ENCODE measurements around the gene URI1.
A peak's percentile ranks its signal among the peaks of the same experiment; 100 is the strongest.

URI1 gene

GRCh38 chr19:29966588-29967249 is 24.7 kb downstream of the URI1 start:
- DNase-seq (ENCODE audit: low read depth): peak; percentile 25

GRCh38 chr19:29967623-29968022 is 25.6 kb downstream of the URI1 start:
- TF ChIP-seq POLR2A (IDR thresholded peaks at IDR 0.05; ENCODE audit: extremely low read depth, insufficient read length) (no peak), MYC (IDR thresholded peaks at IDR 0.05; ENCODE audit: low read depth, low read length) (no peak), CTCF (IDR thresholded peaks at IDR 0.05; ENCODE audit: low read depth, low read length) (no peak), MAX (IDR thresholded peaks at IDR 0.05; ENCODE audit: low read depth, low read length) (no peak)
- peak; percentile 18 for DNase-seq (ENCODE audit: low read depth)
- H3K4me3 ChIP-seq (ENCODE audit: low read depth, low read length): no peak overlapping the region

More at GRCh38 chr19:29966588-29967249, 24.7 kb downstream of the URI1 start:
- TF ChIP-seq MYC (IDR thresholded peaks at IDR 0.05; ENCODE audit: low read depth, low read length) (no peak), POLR2A (IDR thresholded peaks at IDR 0.05; ENCODE audit: extremely low read depth, insufficient read length) (no peak), MAX (IDR thresholded peaks at IDR 0.05; ENCODE audit: low read depth, low read length) (no peak), CTCF (IDR thresholded peaks at IDR 0.05; ENCODE audit: low read depth, low read length) (no peak)
- no peak overlapping the region for H3K4me3 ChIP-seq (ENCODE audit: low read depth, low read length)

GRCh38 chr19:29969891-29970290 is 27.9 kb downstream of the URI1 start:
- no peak for DNase-seq (ENCODE audit: low read depth)
- no peak for TF ChIP-seq CTCF (IDR thresholded peaks at IDR 0.05; ENCODE audit: low read depth, low read length)
- no peak for TF ChIP-seq MAX (IDR thresholded peaks at IDR 0.05; ENCODE audit: low read depth, low read length)
- TF ChIP-seq MYC (IDR thresholded peaks at IDR 0.05; ENCODE audit: low read depth, low read length): no peak
- TF ChIP-seq POLR2A (IDR thresholded peaks at IDR 0.05; ENCODE audit: extremely low read depth, insufficient read length): no peak
- no peak overlapping the region for H3K4me3 ChIP-seq (ENCODE audit: low read depth, low read length)

DNA sequence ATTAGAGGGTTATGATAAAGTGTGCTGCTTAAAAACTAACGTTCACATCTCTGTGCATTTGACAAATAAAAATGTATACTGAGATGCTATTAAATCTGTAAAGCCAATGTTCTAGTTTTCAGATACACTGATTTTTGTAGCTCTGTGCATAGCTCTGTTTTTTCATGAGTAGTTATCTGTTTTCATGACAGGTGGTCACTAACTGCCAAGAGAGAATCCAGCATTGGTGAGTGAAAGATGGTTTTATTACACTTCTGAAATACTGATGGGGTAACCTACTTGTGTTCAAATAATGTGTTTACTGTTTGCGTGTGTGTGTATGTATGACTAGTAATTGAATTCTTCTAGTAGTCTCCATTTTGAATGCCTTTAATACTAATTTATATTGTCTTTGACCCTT is 29.0 kb downstream of the URI1 start:
- TF ChIP-seq MAX (IDR thresholded peaks at IDR 0.05; ENCODE audit: low read depth, low read length) (no peak), POLR2A (IDR thresholded peaks at IDR 0.05; ENCODE audit: extremely low read depth, insufficient read length) (no peak), MYC (IDR thresholded peaks at IDR 0.05; ENCODE audit: low read depth, low read length) (no peak), CTCF (IDR thresholded peaks at IDR 0.05; ENCODE audit: low read depth, low read length) (no peak)
- no peak overlapping the region for H3K4me3 ChIP-seq (ENCODE audit: low read depth, low read length)
- DNase-seq (ENCODE audit: low read depth): no peak

GRCh38 chr19:29971648-29972047 is 29.6 kb downstream of the URI1 start:
- DNase-seq (ENCODE audit: low read depth): no peak
- no peak for TF ChIP-seq POLR2A (IDR thresholded peaks at IDR 0.05; ENCODE audit: extremely low read depth, insufficient read length)
- no peak for TF ChIP-seq MAX (IDR thresholded peaks at IDR 0.05; ENCODE audit: low read depth, low read length)
- no peak for TF ChIP-seq CTCF (IDR thresholded peaks at IDR 0.05; ENCODE audit: low read depth, low read length)
- no peak for TF ChIP-seq MYC (IDR thresholded peaks at IDR 0.05; ENCODE audit: low read depth, low read length)
- no peak overlapping the region for H3K4me3 ChIP-seq (ENCODE audit: low read depth, low read length)
